IMR-90 (cell line): Measurements from ENCODE around the gene BMP8A. TPM values are rescaled to one million over a fixed set of nuclear protein-coding genes. Genes with fewer than 3 reads are reported as not detected.

Experiments
- ATAC-seq: fragments of 200-7000 bp; cut with Tn5 transposase; 2 replicates; pipeline ENCODE4 v1.9.1; 2020; ENCODE audit warnings: low read depth, mild to moderate bottlenecking, moderate library complexity
- BruUV-seq: library from RNA; stranded (reverse); fragments of 400-500 nt; replicated peaks from 2 replicates; lab custom pipeline; 2021; lab: Mats Ljungman, UMichigan
- CTCF ChIA-PET: fragments of 300-600 bp; formaldehyde crosslinking; extraction: SDS; loops from one replicate; lab custom pipeline; 2021; ENCODE audit warnings: antibody characterized with exemption; lab: Yijun Ruan, JAX
- POLR2A ChIA-PET: fragments of 300-600 bp; sonication (Branson Sonifier 250); formaldehyde crosslinking; loops from one replicate; lab custom pipeline; 2022; ENCODE audit warnings: antibody characterized with exemption; ENCODE audit not compliant: unreplicated experiment; lab: Charles Lee
- DNase-seq: peaks from one replicate; pipeline ENCODE4 v3.0.0; 2013
- H2AFZ ChIP-seq: replicated peaks from 2 replicates; pipeline ENCODE3; 2013; ENCODE audit warnings: low read length, mild to moderate bottlenecking; ENCODE audit not compliant: poor library complexity
- H2AK5ac ChIP-seq: 2 replicates; pipeline ENCODE4 v1.6.1; 2013; ENCODE audit warnings: low read depth, low read length, inconsistent platforms
- H2AK9ac ChIP-seq: replicated peaks from 2 replicates; pipeline ENCODE3; 2013; ENCODE audit warnings: mild to moderate bottlenecking, low read depth, low read length, moderate library complexity; ENCODE audit not compliant: poor library complexity
- H2BK120ac ChIP-seq: 2 replicates; pipeline ENCODE4 v1.6.1; 2013; ENCODE audit warnings: low read depth, low read length, inconsistent platforms
- H2BK15ac ChIP-seq: 3 replicates; pipeline ENCODE4 v1.6.1; 2013; ENCODE audit warnings: low read depth, low read length, inconsistent platforms
- H2BK20ac ChIP-seq: 2 replicates; pipeline ENCODE4 v1.6.1; 2013; ENCODE audit warnings: low read depth, mild to moderate bottlenecking, inconsistent platforms, low read length, moderate library complexity
- H2BK5ac ChIP-seq: 2 replicates; pipeline ENCODE4 v1.6.1; 2013; ENCODE audit warnings: mild to moderate bottlenecking, low read depth, low read length, inconsistent platforms; ENCODE audit not compliant: poor library complexity, severe bottlenecking
- H3K14ac ChIP-seq: replicated peaks from 2 replicates; pipeline ENCODE4 v1.6.1; 2013; ENCODE audit warnings: low read depth, low read length, inconsistent platforms
- H3K18ac ChIP-seq: 2 replicates; pipeline ENCODE4 v1.6.1; 2013; ENCODE audit warnings: low read depth, low read length, control low read depth
- H3K23ac ChIP-seq: 2 replicates; pipeline ENCODE4 v1.6.1; 2013; ENCODE audit warnings: low read depth, low read length, inconsistent platforms
- H3K27ac ChIP-seq: 2 replicates; pipeline ENCODE4 v1.5.1; 2013; ENCODE audit warnings: mild to moderate bottlenecking, control low read depth, low read length; ENCODE audit not compliant: insufficient read depth
- H3K27me3 ChIP-seq: 2 replicates; pipeline ENCODE4 v1.6.1; 2013; ENCODE audit warnings: low read length; ENCODE audit not compliant: control insufficient read depth, insufficient read depth
- H3K36me3 ChIP-seq: 2 replicates; pipeline ENCODE4 v1.6.1; 2013; ENCODE audit warnings: low read length, mixed read lengths; ENCODE audit not compliant: control insufficient read depth, insufficient read depth
- H3K4ac ChIP-seq: 2 replicates; pipeline ENCODE4 v1.6.1; 2013; ENCODE audit warnings: low read depth, low read length, inconsistent platforms
- H3K4me1 ChIP-seq: 2 replicates; pipeline ENCODE4 v1.6.1; 2013; ENCODE audit warnings: low read length, mixed read lengths; ENCODE audit not compliant: control insufficient read depth, insufficient read depth
- H3K4me2 ChIP-seq: 2 replicates; pipeline ENCODE4 v1.6.1; 2013; ENCODE audit warnings: low read depth, mild to moderate bottlenecking, control low read depth, low read length, moderate library complexity
- H3K4me3 ChIP-seq: 2 replicates; pipeline ENCODE4 v1.5.1; 2013; ENCODE audit warnings: low read depth, mild to moderate bottlenecking, control low read depth, low read length, moderate library complexity; ENCODE audit not compliant: insufficient read depth
- H3K56ac ChIP-seq: 2 replicates; pipeline ENCODE4 v1.6.1; 2013; ENCODE audit warnings: low read length, inconsistent platforms; ENCODE audit not compliant: insufficient read depth; ENCODE audit errors: extremely low read depth
- H3K79me1 ChIP-seq, 2 experiments: 2 replicates each; pipeline ENCODE4 v1.6.1; 2013; ENCODE audit warnings: low read length in 2 of 2, inconsistent platforms in 1 of 2, low read depth in 1 of 2
- H3K9ac ChIP-seq: 2 replicates; pipeline ENCODE4 v1.6.1; 2013; ENCODE audit warnings: low read depth, low read length, control low read depth
- H3K9me1 ChIP-seq: 2 replicates; pipeline ENCODE4 v1.6.1; 2013; ENCODE audit warnings: low read length, inconsistent platforms; ENCODE audit not compliant: insufficient read depth
- H3K9me3 ChIP-seq: 2 replicates; pipeline ENCODE4 v1.6.1; 2013; ENCODE audit warnings: low read length; ENCODE audit not compliant: control insufficient read depth, insufficient read depth
- H4K20me1 ChIP-seq: 2 replicates; pipeline ENCODE4 v1.6.1; 2013; ENCODE audit warnings: low read length, inconsistent platforms; ENCODE audit not compliant: insufficient read depth
- H4K5ac ChIP-seq: 2 replicates; pipeline ENCODE4 v1.6.1; 2013; ENCODE audit warnings: mild to moderate bottlenecking, low read depth, low read length, control low read depth
- H4K8ac ChIP-seq, 2 experiments: 2 replicates each; pipeline ENCODE4 v1.6.1; 2013; ENCODE audit warnings: low read depth in 2 of 2, low read length in 2 of 2, control low read depth in 1 of 2, inconsistent platforms in 1 of 2
- H4K91ac ChIP-seq: 2 replicates; pipeline ENCODE4 v1.6.1; 2013; ENCODE audit warnings: low read depth, low read length, inconsistent platforms; ENCODE audit not compliant: insufficient read depth
- BHLHE40 ChIP-seq: fragments of 150-350 bp; IDR thresholded peaks from 2 replicates; pipeline ENCODE4 v1.6.1; 2016; ENCODE audit warnings: mild to moderate bottlenecking, low read depth, low read length
- CEBPB ChIP-seq: IDR thresholded peaks from 2 replicates; pipeline ENCODE4 v1.6.1; 2012; ENCODE audit warnings: low read depth, low read length, improper control_type of control experiment
- CHD1 ChIP-seq: IDR thresholded peaks from 2 replicates; pipeline ENCODE4 v1.6.1; 2012; ENCODE audit warnings: low read depth, low read length, improper control_type of control experiment
- CTCF ChIP-seq: conservative IDR thresholded peaks from 2 replicates; pipeline ENCODE4 v1.5.1; 2012; ENCODE audit warnings: mild to moderate bottlenecking, low read depth, low read length, improper control_type of control experiment
- ELK1 ChIP-seq: fragments of 150-350 bp; IDR thresholded peaks from 2 replicates; pipeline ENCODE4 v1.6.1; 2016; ENCODE audit warnings: low read depth, mild to moderate bottlenecking, low read length, moderate library complexity, borderline replicate concordance
- MAFK ChIP-seq: IDR thresholded peaks from 2 replicates; pipeline ENCODE4 v1.6.1; 2012; ENCODE audit warnings: low read depth, low read length, improper control_type of control experiment
- MAZ ChIP-seq: IDR thresholded peaks from 2 replicates; pipeline ENCODE4 v1.6.1; 2012; ENCODE audit warnings: low read depth, mild to moderate bottlenecking, low read length, improper control_type of control experiment, moderate library complexity, borderline replicate concordance
- MXI1 ChIP-seq: IDR thresholded peaks from 2 replicates; pipeline ENCODE4 v1.6.1; 2012; ENCODE audit warnings: low read depth, mild to moderate bottlenecking, low read length, moderate library complexity, borderline replicate concordance
- POLR2A ChIP-seq: IDR thresholded peaks from 2 replicates; pipeline ENCODE4 v1.6.1; 2012; ENCODE audit warnings: mild to moderate bottlenecking, low read depth, low read length
- RFX5 ChIP-seq: IDR thresholded peaks from 2 replicates; pipeline ENCODE4 v1.8.0; 2012; ENCODE audit warnings: low read depth, mild to moderate bottlenecking, low read length, moderate library complexity
- SMC3 ChIP-seq: fragments of 150-350 bp; IDR thresholded peaks from 2 replicates; pipeline ENCODE4 v1.6.1; 2016; ENCODE audit warnings: low read depth, mild to moderate bottlenecking, antibody characterized with exemption, low read length, moderate library complexity
- USF2 ChIP-seq: fragments of 150-350 bp; IDR thresholded peaks from 2 replicates; pipeline ENCODE4 v1.6.1; 2017; ENCODE audit warnings: mild to moderate bottlenecking, antibody characterized with exemption, low read length, low read depth
- WGBS, 2 experiments: methylation state at CpG; one replicate each; pipeline versions ENCODE4 v1.1.5 to v1.1.7; 2013; ENCODE audit warnings: missing lambda C conversion rate in 2 of 2; ENCODE audit not compliant: insufficient read length in 1 of 2; ENCODE audit errors: extremely low coverage in 2 of 2; 5-methylcytosine and 5-hydroxymethylcytosine counted together
- dilution Hi-C: fragments of 300-500 bp; cut with HindIII; formaldehyde crosslinking; loops from one replicate; pipeline ENCODE4 v1.14.3; 2018; ENCODE audit warnings: low sequenced_read_pairs; ENCODE audit not compliant: unreplicated experiment
- in situ Hi-C: fragments of 300-500 bp; cut with MboI; formaldehyde crosslinking; loops from 3 replicates; pipeline ENCODE4 v1.14.3; 2019; ENCODE audit warnings: low sequenced_read_pairs, inconsistent platforms, mixed read lengths
- intact Hi-C: fragments of 100-400 bp; cut with micrococcal nuclease; formaldehyde crosslinking; loops from 2 replicates; pipeline ENCODE4 v1.10.0; 2022
- polyA plus RNA-seq, 3 experiments: library from polyadenylated mRNA; depleted of rRNA; stranded (reverse); fragments of >200 nt; gene quantifications; 2 replicates each; pipeline ENCODE4 v1.2.3, GENCODE V29; 2012; ENCODE audit warnings: low replicate concordance in 1 of 3
- total RNA-seq: library from RNA; depleted of rRNA; stranded (reverse); fragments of >200 nt; gene quantifications from 2 replicates; pipeline ENCODE4 v1.2.3, GENCODE V29; 2012

The BMP8A gene
- total and polyA plus RNA-seq, 2 of the 4 experiments (the other 2 are of a cell fraction) = not detected

GRCh38 chr1:39446986-39447567, 44.4 kb upstream of the BMP8A start:
- Histone ChIP-seq H3K4me3 (no peak overlapping the region), H3K9me3 (no peaks in the 10 kb centered on the region), H3K56ac (no peak overlapping the region), H3K9ac (no peak overlapping the region), H3K36me3 (peaks cover 61% of the 10 kb centered on the region), H3K79me1 (peaks cover 17 to 42% of the 10 kb centered on the region in 2 experiments), H3K14ac (no peak overlapping the region), H2BK120ac (no peak overlapping the region), H3K4me2 (no peak overlapping the region), H2BK20ac (no peak overlapping the region), H4K8ac (no peak overlapping the region), H4K5ac (no peak overlapping the region), H4K91ac (no peak overlapping the region), H2AK9ac (no peak overlapping the region), H3K18ac (no peak overlapping the region), H2AFZ (no peak overlapping the region), H3K4me1 (peaks cover 7% of the 10 kb centered on the region), H3K27me3 (no peaks in the 10 kb centered on the region), H3K4ac (no peak overlapping the region), H3K23ac (no peak overlapping the region), H2AK5ac (no peak overlapping the region), H3K27ac (no peak overlapping the region), H4K20me1 (peaks cover 4% of the 10 kb centered on the region; the same call in 1 of the 2 replicates), H2BK5ac (no peak overlapping the region), H2BK15ac (no peak overlapping the region), H3K9me1 (peaks cover 7% of the 10 kb centered on the region; the same call in 1 of the 2 replicates)
- intact Hi-C loops (no loop called here), in situ Hi-C loops (no loop called here), dilution Hi-C loops (no loop called here)
- ATAC-seq = no peak
- ChIA-PET CTCF (interaction anchor here (0.6 to 1.4 kb wide), 2 partner anchors 9 to 36 kb away, joined by 3 to 5 read pairs; no protein-coding TSS in a partner anchor), POLR2A (no interaction called here)
- BruUV-seq = no TSS peak
- no CpG with 5 or more reads among the region's 5 CpGs for WGBS, 2 experiments
- DNase-seq = no peak
- TF ChIP-seq MAZ (no peak), POLR2A (no peak), BHLHE40 (no peak), MAFK (no peak), CEBPB (no peak), CTCF (no peak), MXI1 (no peak), ELK1 (no peak), SMC3 (no peak), CHD1 (no peak), RFX5 (no peak), USF2 (no peak)
